ENCODE data around the gene TEX38.

DNA sequence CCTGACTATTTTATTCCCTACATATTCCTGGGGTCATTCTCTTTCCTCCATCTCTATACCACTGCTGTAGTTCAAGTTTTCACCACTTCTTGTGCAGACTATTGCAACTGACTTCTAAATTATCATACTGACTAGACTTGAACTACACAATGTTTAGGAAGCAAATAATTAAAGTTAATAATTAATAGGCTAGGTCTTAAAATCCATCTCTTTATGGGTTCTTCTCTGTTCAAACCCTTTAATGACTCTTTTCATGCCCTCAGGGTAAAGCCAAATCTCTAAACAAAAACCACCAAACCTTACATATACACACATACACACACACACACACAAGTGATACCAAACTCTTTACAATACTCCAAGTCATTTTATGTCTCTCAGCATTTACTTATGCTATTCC is 32.7 kb upstream of the TEX38 start:
- TF ChIP-seq MAX (IDR thresholded peaks at IDR 0.05) (no peak), CTCF (IDR thresholded peaks at IDR 0.05; ENCODE audit: low read depth, low read length, missing input control) (no peak), YY1 (IDR thresholded peaks at IDR 0.05) (no peak), TAF1 (conservative IDR thresholded peaks at IDR 0.05) (no peak), JUND (IDR thresholded peaks at IDR 0.05) (no peak), EGR1 (IDR thresholded peaks at IDR 0.05; ENCODE audit: low read depth in 2 of 2) (no peak), RAD21 (IDR thresholded peaks at IDR 0.05) (no peak), GABPA (IDR thresholded peaks at IDR 0.05 in 1 of 2, conservative IDR thresholded peaks at IDR 0.05 in 1 of 2) (no peak)
- TF ChIP-seq, protein P1, sequence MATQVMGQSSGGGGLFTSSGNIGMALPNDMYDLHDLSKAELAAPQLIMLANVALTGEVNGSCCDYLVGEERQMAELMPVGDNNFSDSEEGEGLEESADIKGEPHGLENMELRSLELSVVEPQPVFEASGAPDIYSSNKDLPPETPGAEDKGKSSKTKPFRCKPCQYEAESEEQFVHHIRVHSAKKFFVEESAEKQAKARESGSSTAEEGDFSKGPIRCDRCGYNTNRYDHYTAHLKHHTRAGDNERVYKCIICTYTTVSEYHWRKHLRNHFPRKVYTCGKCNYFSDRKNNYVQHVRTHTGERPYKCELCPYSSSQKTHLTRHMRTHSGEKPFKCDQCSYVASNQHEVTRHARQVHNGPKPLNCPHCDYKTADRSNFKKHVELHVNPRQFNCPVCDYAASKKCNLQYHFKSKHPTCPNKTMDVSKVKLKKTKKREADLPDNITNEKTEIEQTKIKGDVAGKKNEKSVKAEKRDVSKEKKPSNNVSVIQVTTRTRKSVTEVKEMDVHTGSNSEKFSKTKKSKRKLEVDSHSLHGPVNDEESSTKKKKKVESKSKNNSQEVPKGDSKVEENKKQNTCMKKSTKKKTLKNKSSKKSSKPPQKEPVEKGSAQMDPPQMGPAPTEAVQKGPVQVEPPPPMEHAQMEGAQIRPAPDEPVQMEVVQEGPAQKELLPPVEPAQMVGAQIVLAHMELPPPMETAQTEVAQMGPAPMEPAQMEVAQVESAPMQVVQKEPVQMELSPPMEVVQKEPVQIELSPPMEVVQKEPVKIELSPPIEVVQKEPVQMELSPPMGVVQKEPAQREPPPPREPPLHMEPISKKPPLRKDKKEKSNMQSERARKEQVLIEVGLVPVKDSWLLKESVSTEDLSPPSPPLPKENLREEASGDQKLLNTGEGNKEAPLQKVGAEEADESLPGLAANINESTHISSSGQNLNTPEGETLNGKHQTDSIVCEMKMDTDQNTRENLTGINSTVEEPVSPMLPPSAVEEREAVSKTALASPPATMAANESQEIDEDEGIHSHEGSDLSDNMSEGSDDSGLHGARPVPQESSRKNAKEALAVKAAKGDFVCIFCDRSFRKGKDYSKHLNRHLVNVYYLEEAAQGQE (IDR thresholded peaks at IDR 0.05): no peak
- TF ChIP-seq, protein P2, sequence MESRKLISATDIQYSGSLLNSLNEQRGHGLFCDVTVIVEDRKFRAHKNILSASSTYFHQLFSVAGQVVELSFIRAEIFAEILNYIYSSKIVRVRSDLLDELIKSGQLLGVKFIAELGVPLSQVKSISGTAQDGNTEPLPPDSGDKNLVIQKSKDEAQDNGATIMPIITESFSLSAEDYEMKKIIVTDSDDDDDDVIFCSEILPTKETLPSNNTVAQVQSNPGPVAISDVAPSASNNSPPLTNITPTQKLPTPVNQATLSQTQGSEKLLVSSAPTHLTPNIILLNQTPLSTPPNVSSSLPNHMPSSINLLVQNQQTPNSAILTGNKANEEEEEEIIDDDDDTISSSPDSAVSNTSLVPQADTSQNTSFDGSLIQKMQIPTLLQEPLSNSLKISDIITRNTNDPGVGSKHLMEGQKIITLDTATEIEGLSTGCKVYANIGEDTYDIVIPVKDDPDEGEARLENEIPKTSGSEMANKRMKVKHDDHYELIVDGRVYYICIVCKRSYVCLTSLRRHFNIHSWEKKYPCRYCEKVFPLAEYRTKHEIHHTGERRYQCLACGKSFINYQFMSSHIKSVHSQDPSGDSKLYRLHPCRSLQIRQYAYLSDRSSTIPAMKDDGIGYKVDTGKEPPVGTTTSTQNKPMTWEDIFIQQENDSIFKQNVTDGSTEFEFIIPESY (IDR thresholded peaks at IDR 0.05): no peak
